Memory B cell (primary cell): ENCODE results near the gene CHST15.

Source experiments
- ATAC-seq: fragments of 150-1000 bp; cut with Tn5 transposase; 2 replicates; pipeline ENCODE4 v1.10.0; 2021; ENCODE audit warnings: low read depth, mild to moderate bottlenecking, moderate library complexity
- DNase-seq, 2 donors: peaks; one replicate each; pipeline ENCODE4 v3.0.0; 2022; ENCODE audit warnings: low spot score in 2 of 2
- H3K27ac Mint-ChIP-seq: one replicate; pipeline ENCODE4 v1.8.0; 2022; ENCODE audit warnings: mild to moderate bottlenecking, moderate library complexity, mixed read lengths
- H3K27me3 Mint-ChIP-seq: one replicate; pipeline ENCODE4 v1.8.0; 2022; ENCODE audit warnings: mixed read lengths
- H3K36me3 Mint-ChIP-seq: one replicate; pipeline ENCODE4 v1.8.0; 2022; ENCODE audit warnings: mild to moderate bottlenecking, mixed read lengths
- H3K4me1 Mint-ChIP-seq: one replicate; pipeline ENCODE4 v1.8.0; 2022; ENCODE audit warnings: mixed read lengths
- H3K4me3 Mint-ChIP-seq: one replicate; pipeline ENCODE4 v1.8.0; 2022; ENCODE audit warnings: mild to moderate bottlenecking, moderate library complexity, mixed read lengths
- H3K9me3 Mint-ChIP-seq: one replicate; pipeline ENCODE4 v1.8.0; 2022; ENCODE audit warnings: mixed read lengths

CHST15 gene

DNA sequence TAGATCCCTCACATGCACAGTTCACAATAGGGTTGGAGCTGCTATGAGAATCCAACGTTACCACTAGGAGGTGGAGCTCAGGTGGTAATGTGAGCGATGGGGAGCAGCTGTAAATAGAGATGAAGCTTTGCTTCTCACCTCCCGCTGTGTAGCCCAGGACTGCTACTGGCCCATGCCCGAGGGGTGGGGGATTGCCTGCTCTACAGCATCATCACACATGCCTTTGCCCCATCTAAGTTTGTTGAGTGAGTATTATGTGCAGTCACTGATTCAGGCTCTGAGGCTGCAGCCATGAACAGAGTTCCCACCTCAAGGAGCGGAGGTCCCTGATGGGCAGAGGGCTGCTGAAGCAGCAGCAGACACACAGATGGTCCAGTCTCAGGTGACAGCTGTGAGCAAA, 94.1 kb downstream of the CHST15 start:
- Mint-ChIP-seq H3K9me3 (no peaks in the 10 kb centered on the region), H3K27me3 (no peaks in the 10 kb centered on the region), H3K27ac (no peak overlapping the region), H3K4me3 (no peak overlapping the region), H3K4me1 (peaks cover 19% of the 10 kb centered on the region), H3K36me3 (peaks cover 3% of the 10 kb centered on the region)
- DNase-seq (no peak), ATAC-seq (no peak)

- H3K27ac Mint-ChIP-seq: no peak overlapping the region
- peaks cover 3% of the 10 kb centered on the region for H3K36me3 Mint-ChIP-seq
- H3K4me1 Mint-ChIP-seq: peaks cover 24% of the 10 kb centered on the region
- H3K9me3 Mint-ChIP-seq: no peaks in the 10 kb centered on the region
- peaks cover 6% of the 10 kb centered on the region for H3K27me3 Mint-ChIP-seq
- H3K4me3 Mint-ChIP-seq: no peak overlapping the region
- ATAC-seq (no peak), DNase-seq (no peak)
These were observed 94.9 kb downstream of the CHST15 start for GRCh38 chr10:123998197-123999141.

GRCh38 chr10:123997486-123998196, 95.8 kb downstream of the CHST15 start:
- ATAC-seq (peak; percentile 9), DNase-seq (no peak)
- H3K36me3 Mint-ChIP-seq: peaks cover 3% of the 10 kb centered on the region
- no peak overlapping the region for H3K4me3 Mint-ChIP-seq
- H3K9me3 Mint-ChIP-seq: no peaks in the 10 kb centered on the region
- H3K27me3 Mint-ChIP-seq: peaks cover 7% of the 10 kb centered on the region
- no peak overlapping the region for H3K27ac Mint-ChIP-seq
- peaks cover 24% of the 10 kb centered on the region for H3K4me1 Mint-ChIP-seq

DNA sequence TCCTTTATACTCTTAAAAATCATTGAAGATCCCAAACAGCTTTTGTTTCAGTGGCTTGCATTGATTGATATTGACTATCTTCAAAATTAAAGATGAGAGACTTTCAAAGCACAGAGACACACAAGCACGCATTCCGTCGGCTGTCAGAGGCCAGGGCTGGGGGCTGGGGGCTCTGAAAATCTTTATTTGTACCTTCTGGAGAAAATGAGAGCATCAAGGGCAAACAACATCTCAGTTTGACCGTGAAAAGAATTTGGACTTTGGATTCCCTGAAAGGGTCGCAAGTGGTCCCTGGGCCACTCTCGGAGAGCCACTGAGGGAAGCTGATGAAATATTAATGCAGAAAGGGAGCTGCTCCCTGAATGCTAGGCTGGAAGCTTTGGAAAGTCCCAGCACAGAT, 96.4 kb downstream of the CHST15 start:
- ATAC-seq (no peak), DNase-seq (no peak)
- Mint-ChIP-seq H3K27ac (no peak overlapping the region), H3K4me1 (peaks cover 24% of the 10 kb centered on the region), H3K36me3 (peaks cover 3% of the 10 kb centered on the region), H3K4me3 (no peak overlapping the region), H3K27me3 (peaks cover 7% of the 10 kb centered on the region), H3K9me3 (no peaks in the 10 kb centered on the region)

- Mint-ChIP-seq H3K27ac (no peak overlapping the region), H3K36me3 (peaks cover 3% of the 10 kb centered on the region), H3K4me1 (peaks cover 24% of the 10 kb centered on the region), H3K27me3 (peaks cover 8% of the 10 kb centered on the region), H3K4me3 (peak overlapping the region; percentile 21), H3K9me3 (no peaks in the 10 kb centered on the region)
- no peak for DNase-seq
- no peak for ATAC-seq
These were observed 97.1 kb downstream of the CHST15 start for GRCh38 chr10:123996302-123996701.

DNA sequence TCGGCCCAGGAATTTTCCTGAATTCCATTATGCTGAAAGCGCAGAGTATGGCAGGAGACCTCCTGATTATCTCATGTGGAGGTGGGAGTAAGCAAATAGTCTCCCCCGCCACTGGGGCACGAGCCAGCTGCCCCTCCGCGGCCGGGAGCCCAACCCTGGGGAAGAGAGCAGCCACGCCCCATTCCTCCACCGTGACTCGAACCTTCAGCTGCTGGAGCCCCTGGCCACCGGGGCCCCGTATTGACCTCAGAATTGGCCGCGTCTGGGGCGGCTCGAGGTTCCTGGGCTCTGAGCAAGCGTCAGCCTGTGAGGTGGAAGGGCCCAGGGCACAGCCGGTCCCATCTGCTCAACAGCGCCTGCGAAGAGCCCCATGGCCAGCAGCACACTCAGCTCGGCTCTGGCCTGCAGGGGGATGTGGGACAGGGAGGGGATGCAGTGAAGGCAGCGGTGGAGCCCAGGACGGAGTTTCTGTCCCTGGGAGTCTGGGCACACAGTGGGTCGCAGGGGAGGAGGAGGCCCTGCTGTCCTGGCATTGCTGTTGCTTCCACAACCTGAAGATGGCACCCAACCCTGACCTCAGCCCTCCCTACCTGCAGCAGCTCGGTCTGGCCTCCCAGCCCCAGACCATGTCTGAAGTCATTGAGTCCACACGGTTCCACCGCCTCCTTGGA, 97.8 kb downstream of the CHST15 start:
- ATAC-seq (peak; percentile 74), DNase-seq (peak; percentile 45 to 55)
- H3K4me1 Mint-ChIP-seq: peaks cover 27% of the 10 kb centered on the region
- H3K27me3 Mint-ChIP-seq: peaks cover 13% of the 10 kb centered on the region
- peak overlapping the region; percentile 83 for H3K4me3 Mint-ChIP-seq
- no peaks in the 10 kb centered on the region for H3K9me3 Mint-ChIP-seq
- H3K36me3 Mint-ChIP-seq: peaks cover 3% of the 10 kb centered on the region
- H3K27ac Mint-ChIP-seq: no peak overlapping the region

DNA sequence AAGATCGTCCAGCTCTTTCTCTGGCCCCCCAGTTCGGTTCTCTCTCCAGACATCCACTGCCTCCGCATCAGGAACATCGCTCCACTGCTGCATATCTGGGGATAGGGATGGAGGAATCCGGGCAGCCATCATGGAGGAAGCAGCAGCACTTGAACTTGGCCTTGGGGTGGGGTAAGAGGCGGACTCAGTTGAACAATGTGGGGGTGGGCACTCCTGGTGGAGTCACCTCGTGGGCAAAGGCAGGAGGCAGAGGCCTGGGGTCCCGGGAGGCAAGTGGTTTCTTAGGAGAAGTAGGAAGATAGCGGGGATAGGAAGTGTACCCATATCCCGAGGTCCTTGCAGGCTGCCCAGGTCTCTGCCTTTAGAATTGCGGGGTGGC, 98.3 kb downstream of the CHST15 start:
- H3K4me1 Mint-ChIP-seq: peaks cover 27% of the 10 kb centered on the region
- no peaks in the 10 kb centered on the region for H3K9me3 Mint-ChIP-seq
- H3K27ac Mint-ChIP-seq: no peak overlapping the region
- no peak for DNase-seq
- no peak for ATAC-seq
- peak overlapping the region; percentile 83 for H3K4me3 Mint-ChIP-seq
- H3K27me3 Mint-ChIP-seq: peaks cover 14% of the 10 kb centered on the region
- peaks cover 3% of the 10 kb centered on the region for H3K36me3 Mint-ChIP-seq

DNA sequence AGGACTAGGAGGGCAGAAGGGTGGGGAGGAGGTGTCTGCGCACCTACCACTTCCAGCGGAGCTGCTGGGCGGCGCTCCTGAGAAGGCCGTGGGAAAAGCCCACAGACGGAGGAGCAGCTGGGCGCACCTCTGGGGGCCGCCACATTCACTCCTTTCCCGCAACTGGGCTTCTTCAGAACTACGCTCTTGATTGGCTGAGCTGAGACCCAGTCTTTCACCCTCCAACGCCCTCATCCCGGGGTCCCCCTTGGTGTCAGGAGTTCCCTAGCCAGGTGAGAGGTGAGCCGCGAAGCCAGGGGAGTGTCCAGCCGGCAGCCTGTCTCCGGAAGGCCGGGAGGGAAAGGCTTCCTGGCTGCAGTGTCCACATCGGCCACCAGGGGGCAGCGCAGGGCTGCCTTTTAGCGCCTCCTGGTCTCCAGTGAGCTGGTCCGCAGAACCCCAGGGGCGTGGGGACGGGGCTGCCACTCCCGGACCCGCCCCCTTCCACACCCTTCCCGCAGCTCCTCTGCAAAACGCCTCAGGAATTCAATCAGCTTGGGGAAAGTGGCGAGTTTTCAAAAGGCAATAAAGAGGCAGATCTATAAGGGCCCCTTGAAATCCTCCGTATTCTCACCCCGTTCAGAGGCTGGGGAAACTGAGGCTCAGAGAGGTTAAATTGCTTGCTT, 98.8 kb downstream of the CHST15 start:
- Mint-ChIP-seq H3K4me1 (peaks cover 27% of the 10 kb centered on the region), H3K4me3 (peak overlapping the region; percentile 83), H3K27ac (no peak overlapping the region), H3K27me3 (peaks cover 15% of the 10 kb centered on the region), H3K36me3 (peaks cover 3% of the 10 kb centered on the region), H3K9me3 (no peaks in the 10 kb centered on the region)
- ATAC-seq: peak; percentile 68
- DNase-seq: peak; percentile 88 to 96

- peaks cover 2% of the 10 kb centered on the region for H3K9me3 Mint-ChIP-seq
- H3K4me1 Mint-ChIP-seq: peaks cover 27% of the 10 kb centered on the region
- peak overlapping the region; percentile 83 for H3K4me3 Mint-ChIP-seq
- H3K36me3 Mint-ChIP-seq: no peaks in the 10 kb centered on the region
- DNase-seq (peak in 1 of 2 donors; percentile 12), ATAC-seq (no peak)
- H3K27me3 Mint-ChIP-seq: peaks cover 15% of the 10 kb centered on the region
- no peak overlapping the region for H3K27ac Mint-ChIP-seq
These were observed 99.6 kb downstream of the CHST15 start for GRCh38 chr10:123993534-123994416.

- Mint-ChIP-seq H3K4me3 (no peak overlapping the region), H3K27me3 (peaks cover 18% of the 10 kb centered on the region), H3K27ac (no peak overlapping the region), H3K36me3 (peaks cover 3% of the 10 kb centered on the region), H3K4me1 (peaks cover 20% of the 10 kb centered on the region), H3K9me3 (peaks cover 6% of the 10 kb centered on the region)
- no peak for ATAC-seq
- no peak for DNase-seq
These were observed 101.5 kb downstream of the CHST15 start for GRCh38 chr10:123991611-123992570.

DNA sequence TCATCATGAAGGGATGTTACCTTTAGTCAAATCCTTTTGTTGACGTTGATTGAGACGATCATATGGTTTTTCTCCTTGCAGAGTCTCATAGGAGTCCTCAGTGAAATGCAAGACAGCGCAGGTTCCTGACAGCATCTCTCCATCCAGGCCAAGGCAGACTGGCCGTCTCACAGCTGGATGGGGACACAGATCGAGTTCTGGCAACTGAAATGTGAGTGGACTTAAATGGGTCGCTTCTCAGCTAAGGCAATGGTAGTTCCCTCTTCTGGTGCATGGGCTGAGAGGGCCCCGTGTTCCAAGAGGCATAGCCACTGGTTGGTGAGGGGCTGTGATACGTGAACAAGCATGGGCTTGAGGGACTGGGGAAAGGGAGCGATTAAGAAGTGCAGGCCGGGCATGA, 102.5 kb downstream of the CHST15 start:
- peaks cover 6% of the 10 kb centered on the region for H3K9me3 Mint-ChIP-seq
- H3K27ac Mint-ChIP-seq: no peak overlapping the region
- H3K4me3 Mint-ChIP-seq: no peak overlapping the region
- DNase-seq (no peak), ATAC-seq (no peak)
- H3K27me3 Mint-ChIP-seq: peaks cover 18% of the 10 kb centered on the region
- peaks cover 3% of the 10 kb centered on the region for H3K36me3 Mint-ChIP-seq
- H3K4me1 Mint-ChIP-seq: peaks cover 19% of the 10 kb centered on the region

GRCh38 chr10:123988694-123989093, 104.7 kb downstream of the CHST15 start:
- DNase-seq (no peak), ATAC-seq (peak; percentile 29)
- Mint-ChIP-seq H3K27me3 (peaks cover 20% of the 10 kb centered on the region), H3K36me3 (peaks cover 3% of the 10 kb centered on the region), H3K4me1 (peaks cover 3% of the 10 kb centered on the region), H3K4me3 (no peak overlapping the region), H3K27ac (no peak overlapping the region), H3K9me3 (peaks cover 8% of the 10 kb centered on the region)
